Activated naive CD8-positive, alpha-beta T cell (primary cell): ENCODE data around the gene FRK.
A peak's percentile ranks its signal among the peaks of the same experiment; 100 is the strongest.
"Not testable (repeated sequence)": the region's sequence is repeated elsewhere in the genome, so short reads cannot be mapped to it uniquely, and the experiment has no call there.

ENCODE experiments used
- H3K27ac Mint-ChIP-seq: one replicate; pipeline ENCODE4 v1.8.0; 2021; ENCODE audit warnings: mixed read lengths
- H3K27me3 Mint-ChIP-seq: one replicate; pipeline ENCODE4 v1.8.0; 2021; ENCODE audit warnings: mixed read lengths
- H3K36me3 Mint-ChIP-seq: one replicate; pipeline ENCODE4 v1.8.0; 2021; ENCODE audit warnings: mixed read lengths
- H3K4me1 Mint-ChIP-seq: one replicate; pipeline ENCODE4 v1.8.0; 2021; ENCODE audit warnings: low read depth, mixed read lengths
- H3K4me3 Mint-ChIP-seq: one replicate; pipeline ENCODE4 v1.8.0; 2021; ENCODE audit warnings: mild to moderate bottlenecking, mixed read lengths
- H3K9me3 Mint-ChIP-seq: one replicate; pipeline ENCODE4 v1.8.0; 2021; ENCODE audit warnings: low read depth, mixed read lengths

Gene FRK, protein sequence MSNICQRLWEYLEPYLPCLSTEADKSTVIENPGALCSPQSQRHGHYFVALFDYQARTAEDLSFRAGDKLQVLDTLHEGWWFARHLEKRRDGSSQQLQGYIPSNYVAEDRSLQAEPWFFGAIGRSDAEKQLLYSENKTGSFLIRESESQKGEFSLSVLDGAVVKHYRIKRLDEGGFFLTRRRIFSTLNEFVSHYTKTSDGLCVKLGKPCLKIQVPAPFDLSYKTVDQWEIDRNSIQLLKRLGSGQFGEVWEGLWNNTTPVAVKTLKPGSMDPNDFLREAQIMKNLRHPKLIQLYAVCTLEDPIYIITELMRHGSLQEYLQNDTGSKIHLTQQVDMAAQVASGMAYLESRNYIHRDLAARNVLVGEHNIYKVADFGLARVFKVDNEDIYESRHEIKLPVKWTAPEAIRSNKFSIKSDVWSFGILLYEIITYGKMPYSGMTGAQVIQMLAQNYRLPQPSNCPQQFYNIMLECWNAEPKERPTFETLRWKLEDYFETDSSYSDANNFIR

DNA sequence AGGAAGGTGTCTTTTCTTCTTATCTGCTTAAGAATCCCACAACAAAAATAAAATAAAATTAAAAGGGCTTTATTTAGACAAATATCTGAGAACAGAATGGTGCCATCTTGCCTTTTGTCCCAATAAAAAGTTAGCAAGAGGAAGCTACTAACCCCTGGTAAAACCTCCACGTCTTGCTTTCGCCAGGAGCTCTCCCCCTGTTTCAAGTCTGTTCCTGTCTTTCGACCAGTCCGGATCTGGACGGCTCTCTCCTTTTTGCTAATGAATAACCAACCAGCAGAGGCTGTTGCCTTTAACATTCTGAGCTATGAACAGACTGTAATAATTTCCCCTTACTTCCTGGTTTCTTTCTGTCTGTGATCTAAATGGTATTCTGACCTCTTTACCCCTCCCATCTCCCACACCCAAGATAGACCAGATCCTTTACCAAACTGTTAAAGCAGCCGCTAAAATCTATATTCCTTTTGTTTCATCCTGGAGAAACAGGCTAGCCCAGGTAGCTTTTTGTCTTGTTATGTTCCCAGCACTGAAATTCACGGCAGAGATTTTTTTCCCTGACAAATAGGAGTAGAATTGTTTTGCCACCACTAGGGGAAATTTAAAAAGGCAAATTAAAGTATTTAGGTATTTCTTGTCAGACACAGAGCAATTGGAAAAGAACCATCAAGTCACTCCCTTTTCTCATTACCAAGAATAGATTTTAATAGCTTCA lies at the start of gene FRK:
Gene FRK (minus strand): TSS at position 320 of the 712 bp plus-strand sequence. CDS start 580 bp downstream, outside the sequence.
- Mint-ChIP-seq H3K9me3 (no peaks in the 10 kb centered on the region), H3K27me3 (peaks cover 10% of the 10 kb centered on the region), H3K4me3 (no peak within 1 kb of the TSS), H3K4me1 (no peaks in the 10 kb centered on the region), H3K36me3 (no peaks in the 10 kb centered on the region), H3K27ac (no peak within 1 kb of the TSS)

DNA sequence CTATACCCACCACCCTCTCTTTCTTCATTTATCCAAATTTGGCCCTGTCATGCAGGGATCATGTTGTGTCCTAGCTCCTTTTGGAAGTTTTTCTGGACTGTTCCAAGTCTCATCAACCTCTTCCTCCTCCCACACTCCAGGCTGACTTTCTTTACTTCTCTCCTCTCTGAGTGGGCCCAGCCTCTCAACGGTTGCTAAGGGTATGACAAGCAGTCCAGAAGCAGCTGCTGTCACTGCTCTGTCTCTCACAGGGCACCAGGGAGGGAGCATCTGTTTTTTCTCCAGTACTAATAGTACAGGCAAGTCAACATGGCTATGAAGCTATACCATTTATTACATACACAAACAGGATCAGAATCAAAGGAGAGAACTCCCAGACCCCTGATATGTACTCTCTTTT lies 48.1 kb upstream of the FRK start:
- H3K27ac Mint-ChIP-seq, result no peak overlapping the region
- H3K36me3 Mint-ChIP-seq, result peaks cover 21% of the 10 kb centered on the region
- no peak overlapping the region for H3K4me3 Mint-ChIP-seq
- peaks cover 29% of the 10 kb centered on the region for H3K4me1 Mint-ChIP-seq
- H3K27me3 Mint-ChIP-seq, result no peaks in the 10 kb centered on the region
- H3K9me3 Mint-ChIP-seq, result no peaks in the 10 kb centered on the region

DNA sequence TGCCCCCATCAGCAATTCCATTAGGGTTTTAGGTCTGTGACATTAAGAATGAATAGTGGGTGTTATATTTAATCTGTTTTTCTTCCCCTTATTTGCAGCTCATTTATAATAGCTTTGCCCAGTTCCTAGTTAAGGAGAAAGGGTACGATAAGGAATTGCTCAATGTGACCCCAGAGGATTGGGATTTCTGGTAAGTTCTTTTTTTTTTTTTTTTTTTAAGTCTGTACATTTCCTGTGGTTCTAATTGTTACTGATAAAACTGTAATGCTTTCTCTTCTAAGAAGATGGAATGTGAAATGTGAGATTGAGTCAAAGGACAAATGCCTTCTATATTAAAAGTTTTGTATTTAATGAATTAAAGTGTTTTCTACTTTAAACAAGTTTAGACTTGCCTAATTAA lies 45.5 kb upstream of the FRK start:
- Mint-ChIP-seq H3K27me3 (no peaks in the 10 kb centered on the region), H3K9me3 (no peaks in the 10 kb centered on the region), H3K4me1 (peaks cover 55% of the 10 kb centered on the region), H3K36me3 (peaks cover 11% of the 10 kb centered on the region), H3K4me3 (no peak overlapping the region), H3K27ac (no peak overlapping the region)

DNA sequence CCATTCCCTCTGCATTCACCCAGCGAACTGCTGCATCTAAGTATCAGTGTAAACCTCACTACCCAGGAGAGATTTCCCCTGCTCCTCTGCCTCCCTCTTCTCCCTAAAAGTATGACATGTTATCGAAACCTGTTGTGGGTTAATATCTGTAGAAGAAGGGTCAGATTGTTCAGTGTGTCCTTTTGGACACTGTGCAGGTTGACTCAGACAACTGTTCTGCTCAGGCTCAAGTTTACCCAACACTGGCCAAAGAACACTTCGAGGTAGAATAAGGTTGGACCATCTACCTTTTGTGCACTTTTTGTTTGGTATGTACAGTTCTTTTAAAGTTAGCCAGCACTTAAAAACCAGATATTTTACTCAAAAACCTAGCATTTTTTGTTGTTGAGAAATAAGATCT lies 44.6 kb upstream of the FRK start:
- H3K27me3 Mint-ChIP-seq, result no peaks in the 10 kb centered on the region
- no peaks in the 10 kb centered on the region for H3K9me3 Mint-ChIP-seq
- H3K27ac Mint-ChIP-seq, result no peak overlapping the region
- peaks cover 57% of the 10 kb centered on the region for H3K4me1 Mint-ChIP-seq
- H3K4me3 Mint-ChIP-seq, result no peak overlapping the region
- H3K36me3 Mint-ChIP-seq, result peaks cover 5% of the 10 kb centered on the region

DNA sequence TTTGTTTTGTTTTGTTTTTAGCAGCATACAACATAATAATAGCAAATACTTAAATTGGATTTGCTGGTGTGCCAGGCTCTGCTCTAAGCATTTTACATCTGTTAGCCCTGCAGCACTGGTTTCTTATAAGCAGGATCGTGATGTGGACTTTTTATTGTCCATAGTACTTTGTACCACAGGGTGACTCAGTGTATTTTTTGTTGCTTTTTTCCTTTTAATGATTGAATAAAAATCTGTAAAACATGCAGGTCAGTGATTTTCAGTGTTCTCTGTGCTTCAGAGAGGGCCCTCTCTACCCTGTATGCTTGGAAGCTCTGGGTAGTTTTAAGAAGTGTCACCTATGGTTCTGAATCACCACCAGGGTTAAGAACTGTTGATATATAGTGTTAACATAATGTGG lies 43.9 kb upstream of the FRK start:
- Mint-ChIP-seq H3K4me1 (peaks cover 62% of the 10 kb centered on the region), H3K27ac (no peak overlapping the region), H3K27me3 (no peaks in the 10 kb centered on the region), H3K4me3 (no peak overlapping the region), H3K36me3 (peaks cover 4% of the 10 kb centered on the region), H3K9me3 (no peaks in the 10 kb centered on the region)

DNA sequence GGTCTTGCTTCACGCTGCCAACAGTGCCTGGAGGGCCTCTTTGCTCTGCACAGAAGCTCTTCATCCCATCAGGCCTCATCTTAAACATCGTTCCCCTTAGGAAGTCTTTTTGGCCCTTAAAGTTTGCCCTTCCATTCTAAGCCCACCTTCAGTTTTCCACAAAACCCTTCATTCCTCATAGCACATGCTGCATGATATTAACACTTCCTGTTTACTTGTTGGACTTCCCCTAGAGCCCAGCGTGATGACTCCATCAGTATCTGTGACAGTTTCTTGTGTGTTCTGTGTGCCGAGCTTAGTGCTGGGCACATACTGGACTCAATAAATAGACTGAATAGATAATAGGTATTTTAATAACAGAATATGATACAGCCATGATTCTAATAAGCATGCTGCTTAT lies 42.2 kb upstream of the FRK start:
- Mint-ChIP-seq H3K27ac (no peak overlapping the region), H3K36me3 (peaks cover 2% of the 10 kb centered on the region), H3K4me3 (peak overlapping the region; percentile 94), H3K4me1 (peaks cover 63% of the 10 kb centered on the region), H3K27me3 (no peaks in the 10 kb centered on the region), H3K9me3 (no peaks in the 10 kb centered on the region)

DNA sequence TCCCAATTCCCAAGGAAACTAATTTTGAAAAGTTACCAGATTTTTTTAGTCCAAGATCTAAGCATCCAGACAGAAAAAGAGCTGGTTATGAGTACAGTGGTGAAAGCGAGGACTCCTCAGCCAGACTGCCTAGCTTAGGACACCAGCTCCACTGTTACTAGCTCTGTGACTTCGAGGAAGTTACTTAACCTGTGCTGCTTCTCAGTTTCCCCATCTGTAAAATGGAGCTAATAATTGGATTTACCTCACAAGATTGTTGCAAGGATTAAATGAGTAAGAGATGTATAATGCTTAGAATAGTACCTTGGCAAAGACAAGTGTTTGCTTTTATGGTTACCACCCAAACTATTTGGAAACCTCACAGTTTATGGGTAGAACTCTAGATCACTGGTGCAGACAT lies 41.1 kb upstream of the FRK start:
- Mint-ChIP-seq H3K27ac (peak overlapping the region; percentile 92), H3K4me1 (peaks cover 63% of the 10 kb centered on the region), H3K27me3 (no peaks in the 10 kb centered on the region), H3K9me3 (no peaks in the 10 kb centered on the region), H3K36me3 (peaks cover 2% of the 10 kb centered on the region), H3K4me3 (peak overlapping the region; percentile 94)

DNA sequence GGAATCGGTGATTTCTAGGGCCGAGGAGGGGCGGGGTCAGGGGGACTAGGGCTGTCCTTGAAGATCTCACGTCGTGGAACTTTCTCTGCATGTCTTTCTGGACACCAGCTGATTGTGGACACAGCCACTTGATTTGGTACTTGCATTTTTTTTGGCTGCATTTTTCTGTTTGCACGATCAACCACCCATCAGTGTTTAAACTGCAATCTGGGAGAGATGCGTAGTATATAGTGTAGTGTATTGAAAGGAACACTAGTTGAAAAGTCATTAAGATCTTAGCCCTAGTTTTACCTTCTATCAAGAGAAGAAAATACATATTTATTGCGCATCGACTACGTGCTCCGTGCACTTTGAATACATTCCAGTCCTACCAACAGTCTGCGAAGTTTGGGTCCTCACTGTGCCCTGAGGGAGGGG lies 40.6 kb upstream of the FRK start:
- peaks cover 1% of the 10 kb centered on the region for H3K9me3 Mint-ChIP-seq
- H3K4me3 Mint-ChIP-seq, result peak overlapping the region; percentile 94
- peaks cover 61% of the 10 kb centered on the region for H3K4me1 Mint-ChIP-seq
- H3K36me3 Mint-ChIP-seq, result peaks cover 3% of the 10 kb centered on the region
- no peaks in the 10 kb centered on the region for H3K27me3 Mint-ChIP-seq
- peak overlapping the region; percentile 92 for H3K27ac Mint-ChIP-seq

DNA sequence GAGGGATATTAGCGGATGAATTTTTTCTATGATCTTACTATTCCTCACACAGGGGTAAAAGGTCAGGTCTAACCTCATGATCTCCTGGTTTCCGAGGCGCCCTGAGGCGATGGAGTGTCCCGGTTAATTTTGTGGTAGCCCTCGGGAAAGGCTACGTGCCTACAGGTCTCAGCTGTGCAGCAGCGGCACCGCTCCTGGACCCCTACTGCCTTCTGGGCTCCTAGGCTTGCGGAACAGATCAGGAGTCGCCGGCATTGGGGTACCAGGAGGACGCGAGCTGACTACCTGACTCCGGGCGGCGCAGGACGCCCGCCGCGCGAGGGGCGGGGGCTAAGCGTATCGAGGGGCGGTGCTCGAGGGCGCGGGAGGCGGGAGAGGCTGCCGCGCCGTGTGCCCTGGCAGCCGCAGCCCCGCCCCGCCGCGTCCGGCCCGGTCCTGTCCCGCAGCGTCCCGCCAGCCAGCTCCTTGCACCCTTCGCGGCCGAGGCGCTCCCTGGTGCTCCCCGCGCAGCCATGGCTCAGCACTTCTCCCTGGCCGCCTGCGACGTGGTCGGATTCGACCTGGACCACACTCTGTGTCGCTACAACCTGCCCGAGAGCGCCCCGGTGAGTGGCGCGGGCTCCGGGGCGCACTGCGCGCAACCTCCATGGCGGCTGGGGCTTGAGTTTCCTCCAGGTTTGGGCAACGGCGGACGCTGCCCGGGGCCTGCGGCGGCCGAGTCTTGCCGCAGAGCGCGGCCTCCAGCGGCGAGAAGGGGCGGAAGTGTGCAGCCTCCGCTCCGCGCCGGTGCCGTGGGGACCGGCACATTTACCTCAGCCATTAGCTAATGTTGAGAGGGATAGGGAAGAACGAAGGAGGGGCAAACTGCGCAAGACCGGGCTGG lies 40.0 kb upstream of the FRK start, which contains the start of gene NT5DC1:
Gene NT5DC1 (plus strand): TSS at position 435 of the 883 bp plus-strand sequence. CDS start 78 bp downstream, at position 513.
- Mint-ChIP-seq H3K27me3 (no peaks in the 10 kb centered on the region), H3K36me3 (peaks cover 7% of the 10 kb centered on the region), H3K4me1 (peaks cover 54% of the 10 kb centered on the region), H3K4me3 (peak within 1 kb of the TSS; percentile 94), H3K27ac (peak within 1 kb of the TSS; percentile 92), H3K9me3 (peaks cover 8% of the 10 kb centered on the region)

DNA sequence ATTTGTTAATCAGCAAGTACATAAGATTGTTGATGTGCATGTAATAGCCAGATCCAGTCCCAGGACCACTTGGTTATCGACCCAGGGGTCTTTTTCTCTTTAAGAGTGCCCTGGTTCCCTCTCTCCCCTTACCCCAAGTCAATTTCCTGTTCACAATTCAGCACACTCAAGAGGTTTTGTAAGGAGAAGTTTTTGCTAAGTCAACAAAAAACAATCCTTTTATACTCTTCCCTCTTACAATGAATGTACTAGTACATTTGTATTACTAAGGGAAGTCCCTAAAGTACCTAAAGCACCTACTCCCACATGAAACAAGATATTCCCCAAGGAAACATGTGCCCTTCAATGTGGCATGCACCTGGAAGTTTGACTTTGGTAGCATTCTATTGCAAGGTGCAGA lies 38.3 kb upstream of the FRK start:
- H3K27me3 Mint-ChIP-seq, result no peaks in the 10 kb centered on the region
- H3K27ac Mint-ChIP-seq, result no peak overlapping the region
- peaks cover 12% of the 10 kb centered on the region for H3K36me3 Mint-ChIP-seq
- H3K4me1 Mint-ChIP-seq, result peaks cover 38% of the 10 kb centered on the region
- H3K9me3 Mint-ChIP-seq, result peaks cover 10% of the 10 kb centered on the region
- no peak overlapping the region for H3K4me3 Mint-ChIP-seq

DNA sequence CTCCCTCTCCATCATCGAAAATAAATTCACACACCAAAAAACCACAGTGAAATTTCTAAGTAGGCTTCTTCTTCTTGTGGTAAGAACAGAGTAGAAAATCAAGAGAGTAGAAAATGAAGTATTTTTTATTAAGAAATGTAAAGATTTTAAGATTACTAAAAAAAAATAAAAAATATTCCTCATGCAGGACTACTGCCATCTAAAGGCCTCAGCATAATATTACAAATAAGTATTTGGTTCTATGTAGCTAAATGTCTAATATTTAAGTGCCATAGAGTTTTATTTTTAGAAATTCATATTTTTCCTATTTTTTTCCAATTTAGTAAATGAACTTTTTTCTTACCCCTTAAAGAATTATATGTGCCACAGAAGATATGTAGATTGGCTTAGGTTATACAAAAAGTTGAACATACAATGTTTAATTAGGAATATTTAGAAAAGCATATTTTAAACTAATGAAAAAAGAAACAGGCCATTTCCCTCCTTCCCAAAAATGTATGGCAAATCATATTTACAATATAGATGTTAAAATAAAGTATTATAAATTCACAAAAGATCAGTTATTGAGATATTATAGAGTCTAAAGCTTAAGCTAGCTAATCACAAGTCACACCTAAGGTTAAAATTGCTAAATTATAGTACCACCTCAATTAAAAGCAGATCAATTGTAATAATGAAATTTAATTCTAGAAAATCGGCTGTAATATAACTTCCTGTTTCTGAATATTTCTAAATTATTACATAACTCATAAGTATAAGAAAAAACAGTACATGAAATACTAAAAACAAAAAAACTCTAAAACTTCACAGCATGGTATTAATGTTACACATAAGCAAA lies 36.5 kb upstream of the FRK start:
- peaks cover 9% of the 10 kb centered on the region for H3K36me3 Mint-ChIP-seq
- H3K4me3 Mint-ChIP-seq, result no peak overlapping the region
- peaks cover 10% of the 10 kb centered on the region for H3K9me3 Mint-ChIP-seq
- no peaks in the 10 kb centered on the region for H3K27me3 Mint-ChIP-seq
- peaks cover 21% of the 10 kb centered on the region for H3K4me1 Mint-ChIP-seq
- no peak overlapping the region for H3K27ac Mint-ChIP-seq

DNA sequence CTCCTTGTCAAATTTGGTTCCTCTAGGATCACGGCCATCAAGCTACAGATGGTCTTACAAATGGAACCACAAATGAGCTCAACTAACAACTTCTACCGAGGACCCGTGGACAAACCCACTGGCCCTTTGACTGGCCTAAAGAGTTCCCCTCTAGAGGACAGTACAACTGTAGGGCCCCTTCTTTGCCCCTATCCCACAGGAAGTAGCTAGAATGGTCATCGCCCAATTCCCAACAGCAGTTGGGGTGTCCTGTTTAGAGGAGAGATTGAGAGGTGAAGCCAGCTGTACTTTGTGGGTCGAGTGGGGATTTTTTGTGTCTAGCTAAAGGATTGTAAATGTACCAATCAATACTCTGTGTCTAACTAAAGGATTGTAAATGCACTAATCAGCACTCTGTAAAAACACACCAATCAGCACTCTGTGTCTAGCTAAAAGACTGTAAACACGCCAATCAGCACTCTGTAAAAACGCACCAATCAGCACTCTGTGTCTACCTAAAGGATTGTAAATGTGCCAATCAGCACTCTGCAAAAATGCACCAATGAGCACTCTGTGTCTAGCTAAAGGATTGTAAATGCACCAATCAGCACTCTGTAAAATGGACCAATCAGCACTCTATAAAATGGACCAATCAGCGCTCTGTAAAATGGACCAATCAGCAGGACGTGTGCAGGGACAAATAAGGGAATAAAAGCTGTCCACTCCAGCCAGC lies 35.5 kb upstream of the FRK start:
- not testable (repeated sequence) for H3K36me3 Mint-ChIP-seq, H3K9me3 Mint-ChIP-seq, H3K27ac Mint-ChIP-seq, H3K4me3 Mint-ChIP-seq, H3K27me3 Mint-ChIP-seq
- H3K4me1 Mint-ChIP-seq, result peaks cover 11% of the 10 kb centered on the region

DNA sequence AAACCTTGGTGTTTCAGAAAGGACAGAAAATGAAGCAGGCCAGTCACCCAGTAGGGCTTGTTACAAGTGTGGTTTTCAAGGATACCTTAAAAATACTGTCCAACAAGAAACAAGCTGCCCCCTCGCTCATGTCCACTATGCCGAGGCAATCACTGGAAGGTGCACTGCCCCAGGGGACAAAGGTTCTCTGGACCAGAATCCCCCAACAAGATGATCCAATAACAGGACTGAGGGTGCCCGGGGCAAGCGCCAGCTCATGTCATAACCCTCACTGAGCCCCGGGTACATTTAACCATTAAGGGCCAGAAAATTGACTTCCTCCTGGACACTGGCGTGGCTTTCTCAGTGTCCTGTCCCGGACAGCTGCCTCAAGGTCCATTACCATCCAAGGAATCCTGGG lies 33.4 kb upstream of the FRK start:
- Mint-ChIP-seq H3K27me3 (no peaks in the 10 kb centered on the region), H3K4me3 (no peak overlapping the region), H3K36me3 (peaks cover 9% of the 10 kb centered on the region), H3K27ac (no peak overlapping the region), H3K9me3 (peaks cover 10% of the 10 kb centered on the region), H3K4me1 (peaks cover 3% of the 10 kb centered on the region)
